ENCODE measurements around the gene ALDH1A1. TPM values are rescaled to one million over a fixed set of nuclear protein-coding genes. Genes with fewer than 3 reads are reported as not detected.

Gene ALDH1A1
- total and polyA plus RNA-seq, 2 donors from 2014 or later = 191 to 295 TPM

GRCh38 chr9:72914750-72915149 lies 38.1 kb downstream of the ALDH1A1 start:
- no peak for DNase-seq
- intact Hi-C loops (cut with DNase I) = no loop called here
- H3K4me1 ChIP-seq (ENCODE audit: control insufficient read depth in 2 of 3, insufficient read depth in 2 of 3, low read depth in 1 of 3, low read length in 3 of 3) = peaks cover 0 to 6% (median 0%) of the 10 kb centered on the region in 3 donors
- no peak overlapping the region for H3K9ac ChIP-seq (ENCODE audit: low read length in 3 of 3)
- H3K4me3 ChIP-seq (ENCODE audit: low read length in 3 of 3) = no peak overlapping the region
- no peak for TF ChIP-seq CTCF (IDR thresholded peaks at IDR 0.05; ENCODE audit: borderline replicate concordance, extremely low read depth, insufficient read depth)
- no peak for FAIRE-seq
- H3K36me3 ChIP-seq (ENCODE audit: control insufficient read depth in 2 of 3, insufficient read depth in 3 of 3, low read length in 3 of 3) = peaks cover 2 to 20% (median 12%) of the 10 kb centered on the region in 3 donors
- no peaks in the 10 kb centered on the region for H3K9me3 ChIP-seq (ENCODE audit: control insufficient read depth in 2 of 3, insufficient read depth in 1 of 3, low read length in 3 of 3)
- H3K27me3 ChIP-seq (ENCODE audit: control insufficient read depth, insufficient read depth, low read length) = no peaks in the 10 kb centered on the region
- H3K27ac ChIP-seq (ENCODE audit: low read depth in 2 of 2, low read length in 2 of 2) = no peak overlapping the region

- no peak for TF ChIP-seq CTCF (IDR thresholded peaks at IDR 0.05; ENCODE audit: borderline replicate concordance, extremely low read depth, insufficient read depth)
- intact Hi-C loops (cut with DNase I) = no loop called here
- peaks cover 0 to 6% (median 0%) of the 10 kb centered on the region in 3 donors for H3K4me1 ChIP-seq (ENCODE audit: control insufficient read depth in 2 of 3, insufficient read depth in 2 of 3, low read depth in 1 of 3, low read length in 3 of 3)
- FAIRE-seq = no peak
- H3K4me3 ChIP-seq (ENCODE audit: low read length in 3 of 3) = no peak overlapping the region
- no peaks in the 10 kb centered on the region for H3K9me3 ChIP-seq (ENCODE audit: control insufficient read depth in 2 of 3, insufficient read depth in 1 of 3, low read length in 3 of 3)
- no peaks in the 10 kb centered on the region for H3K27me3 ChIP-seq (ENCODE audit: control insufficient read depth, insufficient read depth, low read length)
- H3K27ac ChIP-seq (ENCODE audit: low read depth in 2 of 2, low read length in 2 of 2) = no peak overlapping the region
- peaks cover 2 to 15% (median 12%) of the 10 kb centered on the region in 3 donors for H3K36me3 ChIP-seq (ENCODE audit: control insufficient read depth in 2 of 3, insufficient read depth in 3 of 3, low read length in 3 of 3)
- H3K9ac ChIP-seq (ENCODE audit: low read length in 3 of 3) = no peak overlapping the region
- no peak for DNase-seq
These were observed 39.4 kb downstream of the ALDH1A1 start for GRCh38 chr9:72913382-72914009.

GRCh38 chr9:72912476-72913381 lies 40.1 kb downstream of the ALDH1A1 start:
- H3K9me3 ChIP-seq (ENCODE audit: control insufficient read depth in 2 of 3, insufficient read depth in 1 of 3, low read length in 3 of 3) = no peaks in the 10 kb centered on the region
- H3K27ac ChIP-seq (ENCODE audit: low read depth in 2 of 2, low read length in 2 of 2) = no peak overlapping the region
- H3K36me3 ChIP-seq (ENCODE audit: control insufficient read depth in 2 of 3, insufficient read depth in 3 of 3, low read length in 3 of 3) = peaks cover 2 to 15% (median 12%) of the 10 kb centered on the region in 3 donors
- H3K4me3 ChIP-seq (ENCODE audit: low read length in 3 of 3) = no peak overlapping the region
- intact Hi-C loops (cut with DNase I) = no loop called here
- no peak for FAIRE-seq
- no peaks in the 10 kb centered on the region for H3K27me3 ChIP-seq (ENCODE audit: control insufficient read depth, insufficient read depth, low read length)
- no peak overlapping the region for H3K9ac ChIP-seq (ENCODE audit: low read length in 3 of 3)
- no peak for TF ChIP-seq CTCF (IDR thresholded peaks at IDR 0.05; ENCODE audit: borderline replicate concordance, extremely low read depth, insufficient read depth)
- H3K4me1 ChIP-seq (ENCODE audit: control insufficient read depth in 2 of 3, insufficient read depth in 2 of 3, low read depth in 1 of 3, low read length in 3 of 3) = peaks cover 0 to 6% (median 0%) of the 10 kb centered on the region in 3 donors
- DNase-seq = no peak
